Panc1 (cell line): Measurements from ENCODE around the gene CUL9. TPM values are rescaled to one million over a fixed set of nuclear protein-coding genes. Genes with fewer than 3 reads are reported as not detected.

ENCODE experiments used
- ATAC-seq: fragments of 200-7000 bp; cut with Tn5 transposase; 2 replicates; pipeline ENCODE4 v1.9.1; 2020; ENCODE audit warnings: mild to moderate bottlenecking, moderate library complexity
- BruUV-seq: library from RNA; stranded (reverse); fragments of 400-500 nt; replicated peaks from 2 replicates; lab custom pipeline; 2021; lab: Mats Ljungman, UMichigan
- CTCF ChIA-PET: fragments of 300-600 bp; sonication (Branson Sonifier 250); formaldehyde crosslinking; loops from one replicate; lab custom pipeline; 2022; ENCODE audit warnings: antibody characterized with exemption; lab: Charles Lee
- POLR2A ChIA-PET: fragments of 300-600 bp; sonication (Branson Sonifier 250); formaldehyde crosslinking; loops from one replicate; lab custom pipeline; 2022; ENCODE audit warnings: antibody characterized with exemption; lab: Charles Lee
- DNase-seq: peaks from one replicate; pipeline ENCODE4 v3.0.0-alpha.2; 2010; ENCODE audit warnings: low read depth, low spot score
- H3K27ac ChIP-seq: 2 replicates; pipeline ENCODE4 v1.5.1; 2011; ENCODE audit warnings: mild to moderate bottlenecking, low read length, inconsistent platforms
- H3K27me3 ChIP-seq: fragments of 200-500 bp; sonication (Bioruptor generic); 2 replicates; pipeline ENCODE4 v1.6.0; 2014; ENCODE audit warnings: low read length, inconsistent platforms; ENCODE audit not compliant: control insufficient read depth, insufficient read depth
- H3K36me3 ChIP-seq: fragments of 200-500 bp; sonication (Bioruptor generic); 2 replicates; pipeline ENCODE4 v1.5.1; 2014; ENCODE audit warnings: inconsistent platforms, mild to moderate bottlenecking, low read length, moderate library complexity; ENCODE audit not compliant: control insufficient read depth, insufficient read depth
- H3K4me1 ChIP-seq: 2 replicates; pipeline ENCODE4 v1.5.1; 2011; ENCODE audit warnings: inconsistent platforms, mild to moderate bottlenecking, low read length, moderate library complexity; ENCODE audit not compliant: control insufficient read depth, insufficient read depth
- H3K4me3 ChIP-seq, 2 experiments: 2 replicates each; pipeline ENCODE4 v1.5.1; 2011 to 2012; ENCODE audit warnings: low read depth in 2 of 2, low read length in 2 of 2, mild to moderate bottlenecking in 2 of 2, inconsistent platforms in 1 of 2, moderate library complexity in 1 of 2
- H3K9me3 ChIP-seq: fragments of 200-500 bp; sonication (Bioruptor generic); 2 replicates; pipeline ENCODE4 v1.5.1; 2014; ENCODE audit warnings: low read depth, mild to moderate bottlenecking, inconsistent platforms, low read length, moderate library complexity; ENCODE audit not compliant: control insufficient read depth, insufficient read depth
- POLR2AphosphoS5 ChIP-seq: IDR thresholded peaks from 2 replicates; pipeline ENCODE4 v1.6.1; 2012; ENCODE audit warnings: mild to moderate bottlenecking, low read depth, low read length, moderate library complexity
- REST ChIP-seq, 2 experiments: IDR thresholded peaks; 2 replicates each; pipeline ENCODE4 v1.6.1; 2011 to 2012; ENCODE audit warnings: low read depth in 2 of 2, control low read depth in 1 of 2, low read length in 1 of 2, mild to moderate bottlenecking in 1 of 2, moderate library complexity in 1 of 2; ENCODE audit not compliant: insufficient read depth in 1 of 2
- SIN3A ChIP-seq: IDR thresholded peaks from 2 replicates; pipeline ENCODE4 v1.6.1; 2012; ENCODE audit warnings: low read depth, mild to moderate bottlenecking, low read length, moderate library complexity, borderline replicate concordance; ENCODE audit not compliant: insufficient read depth
- TCF7L2 ChIP-seq: IDR thresholded peaks from 2 replicates; pipeline ENCODE4 v1.6.1; 2011; ENCODE audit warnings: mild to moderate bottlenecking, low read depth, low read length, inconsistent platforms
- in situ Hi-C: cut with HindIII; loops from 2 replicates; pipeline ENCODE4 v1.10.0; 2016; ENCODE audit warnings: low sequenced_read_pairs, low pct_unique_long_range_greater_than_20kb
- intact Hi-C: fragments of 100-400 bp; cut with micrococcal nuclease; formaldehyde crosslinking; loops from one replicate; pipeline ENCODE4 v1.10.0; 2022; ENCODE audit not compliant: unreplicated experiment
- total RNA-seq: library from RNA; stranded (reverse); gene quantifications from one replicate; pipeline ENCODE4 v1.2.1, GENCODE V29; 2021; ENCODE audit not compliant: unreplicated experiment
- TF ChIP-seq, protein P1 (sequence below): fragments of 450-650 bp; IDR thresholded peaks from 2 replicates; pipeline ENCODE4 v1.5.1; 2017; ENCODE audit warnings: mild to moderate bottlenecking

CUL9 gene
- total RNA-seq, 1 experiment from 2014 or later = 54.3 TPM

GRCh38 chr6:43228951-43229802 is 47.2 kb downstream of the CUL9 start, which contains the start of gene DNPH1:
Gene DNPH1, minus strand, starts transcription at chr6:43229481. Its CDS starts 25 bp downstream, at chr6:43229456.
- peak within 1 kb of the TSS; percentile 78 for H3K27ac ChIP-seq
- ATAC-seq = peak; percentile 98
- H3K36me3 ChIP-seq = no peaks in the 10 kb centered on the region
- BruUV-seq = no TSS peak
- ChIA-PET POLR2A (interaction anchor here (0.6 kb wide), 2 partner anchors 62 to 71 kb away, joined by 3 to 4 read pairs; no protein-coding TSS in a partner anchor), CTCF (interaction anchor here (0.5 to 0.7 kb wide), 5 partner anchors 9 to 356 kb away, joined by 3 to 9 read pairs (median 3); no protein-coding TSS in a partner anchor)
- intact Hi-C loops = no loop called here
- H3K4me3 ChIP-seq = peak within 1 kb of the TSS; percentile 52 to 78
- no peaks in the 10 kb centered on the region for H3K4me1 ChIP-seq
- peaks cover 3% of the 10 kb centered on the region; the same call in 1 of the 2 replicates for H3K27me3 ChIP-seq
- TF ChIP-seq POLR2AphosphoS5 (peak; percentile 67), SIN3A (no peak)
- TF ChIP-seq, protein P1, sequence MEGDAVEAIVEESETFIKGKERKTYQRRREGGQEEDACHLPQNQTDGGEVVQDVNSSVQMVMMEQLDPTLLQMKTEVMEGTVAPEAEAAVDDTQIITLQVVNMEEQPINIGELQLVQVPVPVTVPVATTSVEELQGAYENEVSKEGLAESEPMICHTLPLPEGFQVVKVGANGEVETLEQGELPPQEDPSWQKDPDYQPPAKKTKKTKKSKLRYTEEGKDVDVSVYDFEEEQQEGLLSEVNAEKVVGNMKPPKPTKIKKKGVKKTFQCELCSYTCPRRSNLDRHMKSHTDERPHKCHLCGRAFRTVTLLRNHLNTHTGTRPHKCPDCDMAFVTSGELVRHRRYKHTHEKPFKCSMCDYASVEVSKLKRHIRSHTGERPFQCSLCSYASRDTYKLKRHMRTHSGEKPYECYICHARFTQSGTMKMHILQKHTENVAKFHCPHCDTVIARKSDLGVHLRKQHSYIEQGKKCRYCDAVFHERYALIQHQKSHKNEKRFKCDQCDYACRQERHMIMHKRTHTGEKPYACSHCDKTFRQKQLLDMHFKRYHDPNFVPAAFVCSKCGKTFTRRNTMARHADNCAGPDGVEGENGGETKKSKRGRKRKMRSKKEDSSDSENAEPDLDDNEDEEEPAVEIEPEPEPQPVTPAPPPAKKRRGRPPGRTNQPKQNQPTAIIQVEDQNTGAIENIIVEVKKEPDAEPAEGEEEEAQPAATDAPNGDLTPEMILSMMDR = peak; percentile 97
- H3K9me3 ChIP-seq = no peaks in the 10 kb centered on the region
- in situ Hi-C loops = no loop called here
- DNase-seq = no peak

- Histone ChIP-seq H3K9me3 (no peaks in the 10 kb centered on the region), H3K27me3 (peaks cover 3% of the 10 kb centered on the region; the same call in 1 of the 2 replicates), H3K4me3 (no peak overlapping the region; a peak in 1 of 4 replicates), H3K4me1 (no peaks in the 10 kb centered on the region), H3K27ac (0 out of 2 replicates have a peak overlapping the region, but pooled peaks have one; percentile 21), H3K36me3 (no peaks in the 10 kb centered on the region)
- ChIA-PET POLR2A (interaction anchor here (0.6 kb wide), 2 partner anchors 71 to 74 kb away, joined by 3 read pairs; no protein-coding TSS in a partner anchor), CTCF (interaction anchor here (0.6 kb wide), 1 partner anchor 18 kb away, joined by 3 read pairs; no protein-coding TSS in a partner anchor)
- intact Hi-C loops = no loop called here
- TF ChIP-seq SIN3A (no peak), TCF7L2 (no peak), REST (IDR thresholded peaks at IDR 0.05; ENCODE audit: insufficient read depth in 1 of 2, low read depth in 2 of 2, low read length in 1 of 2) (no peak), POLR2AphosphoS5 (no peak)
- TF ChIP-seq, protein P1 = no peak
- DNase-seq (no peak), ATAC-seq (no peak)
- in situ Hi-C loops = no loop called here
- no TSS peak for BruUV-seq
Observed at GRCh38 chr6:43229803-43230620, 48.0 kb downstream of the CUL9 start.
